HG02885 (cell line): ENCODE measurements around the gene ARHGEF9.
"Not testable (repeated sequence)": the region's sequence is repeated elsewhere in the genome, so short reads cannot be mapped to it uniquely, and the experiment has no call there.

ENCODE experiments used
- ATAC-seq: cut with Tn5 transposase; IDR thresholded peaks from one replicate; pipeline ENCODE4 v1.9.1; 2021; ENCODE audit warnings: mild to moderate bottlenecking; ENCODE audit not compliant: unreplicated experiment, poor library complexity

ARHGEF9 gene

GRCh38 chrX:63664741-63665140 lies 120.3 kb downstream of the ARHGEF9 start:
- ATAC-seq: no peak

GRCh38 chrX:63664083-63664482 lies 120.9 kb downstream of the ARHGEF9 start:
- no peak for ATAC-seq

- ATAC-seq: no peak
Measured at GRCh38 chrX:63661676-63662075, 123.3 kb downstream of the ARHGEF9 start.

- no peak for ATAC-seq
Measured at GRCh38 chrX:63658920-63659319, 126.1 kb downstream of the ARHGEF9 start.

- ATAC-seq: no peak
Measured at GRCh38 chrX:63657821-63658220, 127.2 kb downstream of the ARHGEF9 start.

GRCh38 chrX:63656871-63657580 lies 128.0 kb downstream of the ARHGEF9 start:
- no peak for ATAC-seq

GRCh38 chrX:63652086-63652765 lies 132.8 kb downstream of the ARHGEF9 start:
- no peak for ATAC-seq

- not testable (repeated sequence) for ATAC-seq
Measured at GRCh38 chrX:63645748-63646147, 139.3 kb downstream of the ARHGEF9 start.

GRCh38 chrX:63635750-63636149 lies 149.3 kb downstream of the ARHGEF9 start:
- no peak for ATAC-seq

GRCh38 chrX:63613531-63614028 lies 171.4 kb downstream of the ARHGEF9 start:
- ATAC-seq: no peak

- ATAC-seq: no peak
Measured at GRCh38 chrX:63585936-63586335, 199.1 kb downstream of the ARHGEF9 start.
